Upper lobe of left lung (tissue), 6 donors: ENCODE data around the gene TMEM217. TPM values are rescaled to one million over a fixed set of nuclear protein-coding genes. Genes with fewer than 3 reads are reported as not detected.
A peak's percentile ranks its signal among the peaks of the same experiment; 100 is the strongest.

Experiments
- ATAC-seq, 2 donors: fragments of 200-7000 bp; cut with Tn5 transposase; one replicate each; pipeline ENCODE4 v1.9.1; 2022; ENCODE audit warnings: mild to moderate bottlenecking in 2 of 2, moderate library complexity in 2 of 2; ENCODE audit not compliant: low FRiP score in 2 of 2
- DNase-seq, 2 donors: peaks; one replicate each; pipeline ENCODE4 v3.0.0-alpha.2; 2019 to 2020
- H3K27ac ChIP-seq, 4 donors: fragments of 200-600 bp; sonication (generic); one replicate each; pipeline ENCODE4 v1.5.1; 2016 to 2019
- H3K27me3 ChIP-seq, 4 donors: fragments of 200-600 bp; sonication (generic); one replicate each; pipeline ENCODE4 v1.5.1; 2017 to 2019
- H3K36me3 ChIP-seq, 4 donors: fragments of 200-600 bp; sonication (generic); one replicate each; pipeline ENCODE4 v1.5.1; 2016 to 2019
- H3K4me1 ChIP-seq, 4 donors: fragments of 200-600 bp; sonication (generic); one replicate each; pipeline ENCODE4 v1.5.1; 2018 to 2019
- H3K4me3 ChIP-seq, 4 donors: fragments of 200-600 bp; sonication (generic); one replicate each; pipeline ENCODE4 v1.5.1; 2017 to 2019; ENCODE audit warnings: mild to moderate bottlenecking in 2 of 4, moderate library complexity in 1 of 4
- H3K9me3 ChIP-seq, 4 donors: fragments of 200-600 bp; sonication (generic); one replicate each; pipeline ENCODE4 v1.5.1; 2018 to 2019
- CTCF ChIP-seq, 6 experiments: fragments of 450-650 bp in 4 of 6; fragments of 200-600 bp in 2 of 6; sonication (generic) in 2 of 6; IDR thresholded peaks; one replicate each; pipeline ENCODE4 v1.5.1; 2016 to 2019; ENCODE audit warnings: antibody characterized with exemption in 6 of 6
- EP300 ChIP-seq, 4 donors: sonication (generic); formaldehyde crosslinking; IDR thresholded peaks; one replicate each; pipeline ENCODE4 v1.5.1; 2017; ENCODE audit warnings: antibody characterized with exemption in 4 of 4, control low read depth in 2 of 4
- POLR2A ChIP-seq, 4 donors: fragments of 450-650 bp; IDR thresholded peaks; one replicate each; pipeline ENCODE4 v1.5.1; 2016 to 2017; ENCODE audit warnings: antibody characterized with exemption in 4 of 4, mild to moderate bottlenecking in 2 of 4
- POLR2AphosphoS5 ChIP-seq, 2 donors: sonication (generic); formaldehyde crosslinking; IDR thresholded peaks; one replicate each; pipeline ENCODE4 v1.5.1; 2017; ENCODE audit warnings: antibody characterized with exemption in 2 of 2
- WGBS, 2 donors: methylation state at CpG; one replicate each; pipeline ENCODE4 v1.1.5; 2017 to 2018; 5-methylcytosine and 5-hydroxymethylcytosine counted together
- small RNA-seq, 4 donors: library from RNA; depleted of rRNA; stranded (forward); fragments of <200 nt; gene quantifications; one replicate each; pipeline ENCODE3, GENCODE V24; 2016
- total RNA-seq, 6 donors: library from RNA; depleted of rRNA in 4 of 6; stranded (reverse); fragments of >200 nt in 4 of 6; gene quantifications; one replicate each; pipeline versions ENCODE4 v1.1.0 to v1.2.1, GENCODE V29; 2016 to 2021
- donor health status: DM: no; HTN: no; CAD: no; lungs with moderate emphysema.
- donor health status: DM: no; HTN: yes; CAD: no; lungs with severe emphysema.

The TMEM217 gene
- total RNA-seq, 6 donors from 2014 or later = 0.67 to 3.4 (median 1.1) TPM

- H3K36me3 ChIP-seq = peaks cover 19 to 28% (median 23%) of the 10 kb centered on the region in 4 donors
- H3K4me3 ChIP-seq = peak within 1 kb of the TSS; percentile 72 to 97 (median 94)
- DNase-seq = peak; percentile 99 to 100
- TF ChIP-seq POLR2A (IDR thresholded peaks at IDR 0.05) (peak in 3 of 4 donors; percentile 60 to 98 (median 93)), CTCF (IDR thresholded peaks at IDR 0.05) (no peak), EP300 (IDR thresholded peaks at IDR 0.05) (no peak), POLR2AphosphoS5 (IDR thresholded peaks at IDR 0.05) (peak; percentile 85 to 88)
- ATAC-seq = peak; percentile 93 to 98
- no peaks in the 10 kb centered on the region for H3K9me3 ChIP-seq
- peak within 1 kb of the TSS; percentile 90 to 97 (median 94) for H3K27ac ChIP-seq
- H3K4me1 ChIP-seq = peaks cover 28 to 53% (median 40%) of the 10 kb centered on the region in 4 donors
- WGBS, 2 donors = 0 to 1% methylated on average over 28 to 58 of the region's 90 CpGs
- H3K27me3 ChIP-seq = no peaks in the 10 kb centered on the region
These were observed 88.3 kb downstream of the TMEM217 start, which contains the start of gene PIM1 for GRCh38 chr6:37169496-37170272. Gene PIM1, plus strand, starts transcription at chr6:37170152. Its CDS starts 424 bp downstream, at chr6:37170576.

GRCh38 chr6:37168811-37169495 lies 89.0 kb downstream of the TMEM217 start:
- Histone ChIP-seq H3K27ac (peak overlapping the region; percentile 90 to 97 (median 94)), H3K4me1 (peaks cover 25 to 46% (median 36%) of the 10 kb centered on the region in 4 donors), H3K36me3 (peaks cover 12 to 21% (median 16%) of the 10 kb centered on the region in 4 donors), H3K9me3 (no peaks in the 10 kb centered on the region), H3K27me3 (no peaks in the 10 kb centered on the region), H3K4me3 (peak overlapping the region; percentile 39 to 97 (median 82))
- ATAC-seq = peak; percentile 38 to 62
- TF ChIP-seq CTCF (IDR thresholded peaks at IDR 0.05) = no peak
- peak in 1 of 4 donors; percentile 42 for TF ChIP-seq POLR2A (IDR thresholded peaks at IDR 0.05)
- TF ChIP-seq POLR2AphosphoS5 (IDR thresholded peaks at IDR 0.05) = peak in 1 of 2 donors; percentile 47
- TF ChIP-seq EP300 (IDR thresholded peaks at IDR 0.05) = peak in 1 of 4 donors; percentile 48
- WGBS, 2 donors = 7 to 12% methylated on average over 15 to 24 of the region's 29 CpGs
- DNase-seq = no peak

- peak overlapping the region; percentile 90 to 97 (median 94) for H3K27ac ChIP-seq
- peak overlapping the region in 1 of 4 donors; percentile 97 for H3K4me3 ChIP-seq
- peaks cover 6 to 14% (median 9%) of the 10 kb centered on the region in 4 donors for H3K36me3 ChIP-seq
- peaks cover 22 to 39% (median 31%) of the 10 kb centered on the region in 4 donors for H3K4me1 ChIP-seq
- 71 to 81% methylated on average over 5 of the region's 5 CpGs for WGBS, 2 donors
- DNase-seq = no peak
- TF ChIP-seq POLR2A (IDR thresholded peaks at IDR 0.05) = no peak
- no peak for TF ChIP-seq CTCF (IDR thresholded peaks at IDR 0.05)
- no peak for TF ChIP-seq POLR2AphosphoS5 (IDR thresholded peaks at IDR 0.05)
- TF ChIP-seq EP300 (IDR thresholded peaks at IDR 0.05) = no peak
- H3K27me3 ChIP-seq = no peaks in the 10 kb centered on the region
- ATAC-seq = no peak
- H3K9me3 ChIP-seq = no peaks in the 10 kb centered on the region
These were observed 89.7 kb downstream of the TMEM217 start for GRCh38 chr6:37168163-37168758.

GRCh38 chr6:37162740-37163139 lies 95.2 kb downstream of the TMEM217 start:
- Histone ChIP-seq H3K4me1 (no peaks in the 10 kb centered on the region), H3K9me3 (no peaks in the 10 kb centered on the region), H3K4me3 (no peak overlapping the region), H3K27ac (no peak overlapping the region), H3K27me3 (no peaks in the 10 kb centered on the region), H3K36me3 (no peaks in the 10 kb centered on the region)
- TF ChIP-seq POLR2AphosphoS5 (IDR thresholded peaks at IDR 0.05) (no peak), POLR2A (IDR thresholded peaks at IDR 0.05) (no peak), EP300 (IDR thresholded peaks at IDR 0.05) (no peak), CTCF (IDR thresholded peaks at IDR 0.05) (no peak)
- DNase-seq (no peak), ATAC-seq (no peak)
- 90 to 93% methylated on average over 4 of the region's 4 CpGs for WGBS, 2 donors

Small RNA genes lying within 50 kb of the gene (small RNA-seq; reads per million reads assigned to genes)
- gene AL096712.1 = 0 reads per million in 4 donors

Other genes starting within 250 kb of the TMEM217 start
- 10 to 100 TPM; 26.9 to 80.9 (median 36.0) TPM for gene PIM1, start 88.0 kb downstream of the TMEM217 start, total RNA-seq
- gene TBC1D22B, start 372 bp downstream of the TMEM217 start, total RNA-seq = 10 to 100 TPM in 5 of 6 donors, 1 to 10 TPM in 1; 10.0 to 17.8 (median 10.9) TPM
- 10 to 100 TPM; 14.7 to 32.3 (median 17.1) TPM for gene RNF8, start 95.8 kb upstream of the TMEM217 start, total RNA-seq
- 10 to 100 TPM; 34.5 to 80.7 (median 38.1) TPM for gene CMTR1, start 175.1 kb upstream of the TMEM217 start, total RNA-seq
- 10 to 100 TPM in 4 of 6 donors, 1 to 10 TPM in 1, not detected in 1; 9.7 to 45.0 (median 16.7) TPM for gene CCDC167, start 241.7 kb upstream of the TMEM217 start, total RNA-seq